K562 (cell line): ENCODE results near the gene PROKR1. TPM values are rescaled to one million over a fixed set of nuclear protein-coding genes. Genes with fewer than 3 reads are reported as not detected.

Experiments
- BRD9 ChIP-seq: fragments of 450-650 bp; IDR thresholded peaks from 2 replicates; pipeline ENCODE4 v1.6.1; 2018; ENCODE audit warnings: low read depth; ENCODE audit not compliant: partially characterized antibody
- ELF1 ChIP-seq: fragments of 200-800 bp; sonication (Bioruptor generic); IDR thresholded peaks from 2 replicates; pipeline ENCODE4 v1.6.1; 2016; ENCODE audit warnings: missing genetic modification characterization, missing compliant biosample characterization
- ETV1 ChIP-seq: fragments of 450-650 bp; conservative IDR thresholded peaks from 2 replicates; pipeline ENCODE4 v1.6.1; 2016; ENCODE audit warnings: missing genetic modification characterization, control low read depth, low read depth, missing compliant biosample characterization
- FOSL1 ChIP-seq: fragments of 200-800 bp; sonication (Bioruptor generic); conservative IDR thresholded peaks from 2 replicates; pipeline ENCODE4 v1.6.1; 2016; ENCODE audit warnings: missing genetic modification characterization, missing compliant biosample characterization
- FOXM1 ChIP-seq, 2 experiments: fragments of 450-650 bp in 1 of 2; sonication (generic) in 1 of 2; formaldehyde crosslinking in 1 of 2; IDR thresholded peaks; 2 replicates each; pipeline versions ENCODE4 v1.6.1 to v1.9.0; 2017 to 2022; ENCODE audit warnings: low read depth in 2 of 2, mild to moderate bottlenecking in 2 of 2, missing genetic modification reagents in 1 of 2, moderate library complexity in 1 of 2
- FUS ChIP-seq: fragments of 200-400 bp; formaldehyde crosslinking; optimal IDR thresholded peaks from 2 replicates; pipeline ENCODE3; 2017; ENCODE audit warnings: low read depth, low read length
- HNRNPL ChIP-seq: fragments of 200-400 bp; formaldehyde crosslinking; IDR thresholded peaks from 2 replicates; pipeline ENCODE4 v1.6.1; 2017; ENCODE audit warnings: low read depth, mild to moderate bottlenecking, low read length
- ILK ChIP-seq: fragments of 450-650 bp; IDR thresholded peaks from 2 replicates; pipeline ENCODE4 v1.6.1; 2016; ENCODE audit warnings: missing genetic modification characterization, low read depth, mild to moderate bottlenecking, missing compliant biosample characterization, moderate library complexity, borderline replicate concordance
- KLF6 ChIP-seq: fragments of 250-450 bp; sonication (Bioruptor Pico); IDR thresholded peaks from 2 replicates; pipeline ENCODE4 v1.4.0; 2020; ENCODE audit warnings: mild to moderate bottlenecking, moderate library complexity, borderline replicate concordance
- PCBP2 ChIP-seq: fragments of 200-400 bp; formaldehyde crosslinking; IDR thresholded peaks from 2 replicates; pipeline ENCODE4 v1.6.1; 2018; ENCODE audit warnings: low read length, low read depth, mild to moderate bottlenecking, moderate library complexity; ENCODE audit not compliant: poor library complexity, severe bottlenecking
- RAD21 ChIP-seq, 2 experiments: fragments of 250-450 bp in 1 of 2; fragments of 450-650 bp in 1 of 2; sonication (Bioruptor Pico) in 1 of 2; formaldehyde crosslinking in 1 of 2; IDR thresholded peaks in 1 of 2; conservative IDR thresholded peaks in 1 of 2; 2 replicates each; pipeline versions ENCODE4 v1.4.0 to v1.8.0; 2020 to 2022; ENCODE audit warnings: mild to moderate bottlenecking in 2 of 2, moderate library complexity in 1 of 2
- SLC30A9 ChIP-seq: fragments of 250-450 bp; sonication (Bioruptor Pico); IDR thresholded peaks from 2 replicates; pipeline ENCODE4 v1.8.0; 2022; ENCODE audit warnings: mild to moderate bottlenecking, moderate library complexity
- SMAD4 ChIP-seq: fragments of 250-450 bp; sonication (Bioruptor Pico); conservative IDR thresholded peaks from 2 replicates; pipeline ENCODE4 v1.8.0; 2021; ENCODE audit warnings: inconsistent platforms, mild to moderate bottlenecking, moderate library complexity
- SMARCC2 ChIP-seq: fragments of 450-650 bp; IDR thresholded peaks from 2 replicates; pipeline ENCODE4 v1.6.1; 2017; ENCODE audit warnings: antibody characterized with exemption, moderate library complexity, mild to moderate bottlenecking, low read depth
- SOX6 ChIP-seq: fragments of 450-650 bp; IDR thresholded peaks from 2 replicates; pipeline ENCODE4 v1.6.1; 2014; ENCODE audit warnings: mild to moderate bottlenecking
- SRF ChIP-seq, 2 experiments: fragments of 250-450, 450-650 bp in 1 of 2; sonication (Bioruptor Pico) in 1 of 2; sonication (generic) in 1 of 2; formaldehyde crosslinking; IDR thresholded peaks; 2 replicates each; pipeline versions ENCODE4 v1.5.0 to v1.5.1; 2020 to 2022; ENCODE audit warnings: mild to moderate bottlenecking in 1 of 2, missing genetic modification reagents in 1 of 2
- SRSF3 ChIP-seq: fragments of 200-400 bp; formaldehyde crosslinking; IDR thresholded peaks from 2 replicates; pipeline ENCODE4 v1.6.1; 2016; ENCODE audit warnings: mild to moderate bottlenecking, low read length, moderate library complexity; ENCODE audit not compliant: insufficient read depth
- STAT5A ChIP-seq: IDR thresholded peaks from 2 replicates; pipeline ENCODE4 v1.6.1; 2012; ENCODE audit warnings: low read length, inconsistent platforms, borderline replicate concordance
- TAL1 ChIP-seq: fragments of 450-650 bp; IDR thresholded peaks from 2 replicates; pipeline ENCODE4 v1.6.1; 2016; ENCODE audit warnings: mild to moderate bottlenecking
- TCFL5 ChIP-seq: fragments of 250-450 bp; sonication (Bioruptor Pico); conservative IDR thresholded peaks from 2 replicates; pipeline ENCODE4 v1.6.1; 2021; ENCODE audit warnings: mild to moderate bottlenecking, moderate library complexity, matching md5 sums
- ZNF165 ChIP-seq: fragments of 250-450 bp; sonication (Bioruptor Pico); IDR thresholded peaks from 2 replicates; pipeline ENCODE4 v1.4.0; 2020; ENCODE audit warnings: borderline replicate concordance
- polyA plus RNA-seq, 8 experiments: library from polyadenylated mRNA; depleted of rRNA in 4 of 8; stranded (reverse) in 5 of 8; unstranded in 3 of 8; fragments of >200 nt; fragmentation: Nextera tagmentation in 2 of 8; fragmentation: Illumina TruSeq in 1 of 8; extraction: Ambion mirVana in 2 of 8; extraction: Trizol in 1 of 8; gene quantifications; 2 replicates each; pipeline versions ENCODE4 v1.2.1 to v1.2.3, GENCODE V29; 2011 to 2014; ENCODE audit warnings: inconsistent platforms in 1 of 8, missing spikeins in 1 of 8
- total RNA-seq, 7 experiments: library from RNA; depleted of rRNA in 6 of 7; stranded (reverse); fragments of >200 nt in 6 of 7; fragmentation: Illumina TruSeq in 2 of 7; extraction: Trizol in 2 of 7; gene quantifications; 2 replicates each; pipeline versions ENCODE4 v1.2.1 to v1.2.3, GENCODE V29; 2011 to 2021; ENCODE audit warnings: low replicate concordance in 1 of 7
- TF ChIP-seq, protein P1 (sequence below), 2 experiments: fragments of 200-800 bp in 1 of 2; sonication (Bioruptor generic) in 1 of 2; sonication (generic) in 1 of 2; formaldehyde crosslinking in 1 of 2; IDR thresholded peaks in 1 of 2; conservative IDR thresholded peaks in 1 of 2; 2 replicates each; pipeline versions ENCODE4 v1.5.0 to v1.6.1; 2016 to 2020; ENCODE audit warnings: missing compliant biosample characterization in 1 of 2, missing genetic modification characterization in 1 of 2, missing genetic modification reagents in 1 of 2
- TF ChIP-seq, protein P2 (sequence below): fragments of 250-450 bp; sonication (Bioruptor Pico); IDR thresholded peaks from 2 replicates; pipeline ENCODE4 v1.8.0; 2022; ENCODE audit warnings: moderate library complexity, mild to moderate bottlenecking, inconsistent platforms
- TF ChIP-seq, protein P3 (sequence below): IDR thresholded peaks from 2 replicates; pipeline ENCODE4 v1.6.1; 2011; ENCODE audit not compliant: insufficient read length; ENCODE audit errors: extremely low read depth

The PROKR1 gene
- total and polyA plus RNA-seq, 9 of the 15 experiments (the other 6 are each of a cell fraction or from before 2014, with no cell fraction given) = 0.01 to 0.18 (median 0.09) TPM; not detected in 1

DNA sequence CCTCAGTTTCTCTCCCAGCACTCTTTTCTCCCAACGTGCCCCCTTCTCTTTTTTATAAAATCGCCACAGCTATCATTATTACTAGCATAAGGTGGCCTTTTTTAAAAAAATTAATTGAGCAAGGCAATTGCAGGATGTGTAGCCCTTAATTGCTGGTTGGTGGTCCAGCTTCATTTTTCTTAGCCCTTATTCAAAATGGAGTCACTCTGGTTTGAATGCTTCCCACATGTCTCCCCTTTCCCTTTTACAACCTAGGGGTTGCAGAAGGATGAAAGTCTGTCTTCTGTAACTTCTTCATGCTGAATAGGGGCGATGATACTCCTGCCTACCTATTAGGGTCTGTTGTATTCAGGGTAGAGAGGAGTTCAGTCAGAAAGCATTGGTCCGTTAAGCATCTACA lies 36.6 kb upstream of the PROKR1 start (continued):
- no peak for TF ChIP-seq SOX6
- no peak for TF ChIP-seq PCBP2
- TF ChIP-seq ELF1 = no peak
- peak; percentile 84 for TF ChIP-seq SMAD4 (CRISPR knock-in tag)
- TF ChIP-seq RAD21 (CRISPR knock-in tag; conservative IDR thresholded peaks at IDR 0.05 in 1 of 2, IDR thresholded peaks at IDR 0.05 in 1 of 2) = no peak
- TF ChIP-seq TCFL5 (CRISPR knock-in tag) = no peak
- TF ChIP-seq, protein P1, sequence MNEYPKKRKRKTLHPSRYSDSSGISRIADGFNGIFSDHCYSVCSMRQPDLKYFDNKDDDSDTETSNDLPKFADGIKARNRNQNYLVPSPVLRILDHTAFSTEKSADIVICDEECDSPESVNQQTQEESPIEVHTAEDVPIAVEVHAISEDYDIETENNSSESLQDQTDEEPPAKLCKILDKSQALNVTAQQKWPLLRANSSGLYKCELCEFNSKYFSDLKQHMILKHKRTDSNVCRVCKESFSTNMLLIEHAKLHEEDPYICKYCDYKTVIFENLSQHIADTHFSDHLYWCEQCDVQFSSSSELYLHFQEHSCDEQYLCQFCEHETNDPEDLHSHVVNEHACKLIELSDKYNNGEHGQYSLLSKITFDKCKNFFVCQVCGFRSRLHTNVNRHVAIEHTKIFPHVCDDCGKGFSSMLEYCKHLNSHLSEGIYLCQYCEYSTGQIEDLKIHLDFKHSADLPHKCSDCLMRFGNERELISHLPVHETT (CRISPR knock-in tag; conservative IDR thresholded peaks at IDR 0.05 in 1 of 2, IDR thresholded peaks at IDR 0.05 in 1 of 2) = no peak
- no peak for TF ChIP-seq ZNF165
- TF ChIP-seq TAL1 = no peak
- no peak for TF ChIP-seq FUS
- no peak for TF ChIP-seq SRF (CRISPR knock-in tag; IDR thresholded peaks at IDR 0.05)
- no peak for TF ChIP-seq STAT5A
- no peak for TF ChIP-seq HNRNPL
- TF ChIP-seq BRD9 = no peak
- no peak for TF ChIP-seq SRSF3
- TF ChIP-seq ILK (tag) = peak; percentile 70
- TF ChIP-seq FOXM1 (IDR thresholded peaks at IDR 0.05; ENCODE audit: low read depth) = no peak
- TF ChIP-seq FOXM1 (CRISPR knock-in tag; IDR thresholded peaks at IDR 0.05; ENCODE audit: low read depth) = no peak
- TF ChIP-seq, protein P2, sequence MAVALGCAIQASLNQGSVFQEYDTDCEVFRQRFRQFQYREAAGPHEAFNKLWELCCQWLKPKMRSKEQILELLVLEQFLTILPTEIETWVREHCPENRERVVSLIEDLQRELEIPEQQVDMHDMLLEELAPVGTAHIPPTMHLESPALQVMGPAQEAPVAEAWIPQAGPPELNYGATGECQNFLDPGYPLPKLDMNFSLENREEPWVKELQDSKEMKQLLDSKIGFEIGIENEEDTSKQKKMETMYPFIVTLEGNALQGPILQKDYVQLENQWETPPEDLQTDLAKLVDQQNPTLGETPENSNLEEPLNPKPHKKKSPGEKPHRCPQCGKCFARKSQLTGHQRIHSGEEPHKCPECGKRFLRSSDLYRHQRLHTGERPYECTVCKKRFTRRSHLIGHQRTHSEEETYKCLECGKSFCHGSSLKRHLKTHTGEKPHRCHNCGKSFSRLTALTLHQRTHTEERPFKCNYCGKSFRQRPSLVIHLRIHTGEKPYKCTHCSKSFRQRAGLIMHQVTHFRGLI = no peak
- TF ChIP-seq SLC30A9 (CRISPR knock-in tag) = no peak
- TF ChIP-seq SMARCC2 = no peak
- TF ChIP-seq FOSL1 (tag) = no peak
- TF ChIP-seq KLF6 = peak; percentile 63; the same call in 1 of the 2 replicates
- 0 out of 2 replicates have a peak, but pooled peaks have one; percentile 10 for TF ChIP-seq ETV1 (tag)
- TF ChIP-seq, protein P3, sequence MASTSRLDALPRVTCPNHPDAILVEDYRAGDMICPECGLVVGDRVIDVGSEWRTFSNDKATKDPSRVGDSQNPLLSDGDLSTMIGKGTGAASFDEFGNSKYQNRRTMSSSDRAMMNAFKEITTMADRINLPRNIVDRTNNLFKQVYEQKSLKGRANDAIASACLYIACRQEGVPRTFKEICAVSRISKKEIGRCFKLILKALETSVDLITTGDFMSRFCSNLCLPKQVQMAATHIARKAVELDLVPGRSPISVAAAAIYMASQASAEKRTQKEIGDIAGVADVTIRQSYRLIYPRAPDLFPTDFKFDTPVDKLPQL = no peak
